ENCODE data around the gene AKAP6.

The AKAP6 gene

GRCh38 chr14:32531942-32532515 lies 202.9 kb downstream of the AKAP6 start:
- DNase-seq, result no peak

GRCh38 chr14:32534145-32534544 lies 205.0 kb downstream of the AKAP6 start:
- DNase-seq, result no peak

GRCh38 chr14:32536175-32536574 lies 207.1 kb downstream of the AKAP6 start:
- DNase-seq, result no peak

GRCh38 chr14:32537166-32537565 lies 208.1 kb downstream of the AKAP6 start:
- no peak for DNase-seq

- DNase-seq, result no peak
These were observed 213.4 kb downstream of the AKAP6 start for GRCh38 chr14:32542507-32542906.

- no peak for DNase-seq
These were observed 216.0 kb downstream of the AKAP6 start for GRCh38 chr14:32545095-32545494.

DNA sequence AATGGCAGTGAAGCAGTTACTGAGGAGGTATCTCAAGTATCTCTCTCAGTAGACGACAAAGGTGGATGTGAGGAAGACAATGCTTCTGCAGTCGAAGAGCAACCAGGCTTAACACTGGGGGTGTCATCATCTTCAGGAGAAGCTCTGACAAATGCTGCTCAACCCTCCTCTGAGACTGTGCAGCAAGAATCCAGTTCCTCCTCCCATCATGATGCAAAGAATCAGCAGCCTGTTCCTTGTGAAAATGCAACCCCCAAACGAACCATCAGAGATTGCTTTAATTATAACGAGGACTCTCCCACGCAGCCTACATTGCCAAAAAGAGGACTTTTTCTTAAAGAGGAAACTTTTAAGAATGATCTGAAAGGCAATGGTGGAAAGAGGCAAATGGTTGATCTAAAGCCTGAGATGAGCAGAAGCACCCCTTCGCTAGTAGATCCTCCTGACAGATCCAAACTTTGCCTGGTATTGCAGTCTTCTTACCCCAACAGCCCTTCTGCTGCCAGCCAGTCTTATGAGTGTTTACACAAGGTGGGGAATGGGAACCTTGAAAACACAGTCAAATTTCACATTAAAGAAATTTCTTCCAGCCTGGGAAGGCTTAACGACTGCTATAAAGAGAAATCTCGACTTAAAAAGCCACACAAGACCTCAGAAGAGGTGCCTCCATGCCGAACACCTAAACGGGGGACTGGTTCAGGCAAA lies 216.6 kb downstream of the AKAP6 start:
- DNase-seq, result peak in 1 of 51 donors; percentile 25

DNA sequence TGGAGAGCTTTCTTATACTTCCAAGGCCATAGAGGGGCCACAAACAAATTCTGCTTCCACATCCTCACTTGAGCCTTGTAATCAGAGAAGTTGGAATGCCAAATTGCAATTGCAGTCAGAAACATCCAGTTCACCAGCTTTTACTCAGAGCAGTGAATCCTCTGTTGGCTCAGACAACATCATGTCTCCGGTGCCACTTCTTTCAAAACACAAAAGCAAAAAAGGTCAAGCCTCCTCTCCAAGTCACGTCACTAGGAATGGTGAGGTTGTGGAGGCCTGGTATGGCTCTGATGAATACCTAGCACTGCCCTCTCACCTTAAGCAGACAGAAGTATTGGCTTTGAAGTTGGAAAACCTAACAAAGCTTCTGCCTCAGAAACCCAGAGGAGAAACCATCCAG lies 217.1 kb downstream of the AKAP6 start:
- DNase-seq, result no peak

- no peak for DNase-seq
These were observed 223.7 kb downstream of the AKAP6 start for GRCh38 chr14:32552766-32553165.

DNA sequence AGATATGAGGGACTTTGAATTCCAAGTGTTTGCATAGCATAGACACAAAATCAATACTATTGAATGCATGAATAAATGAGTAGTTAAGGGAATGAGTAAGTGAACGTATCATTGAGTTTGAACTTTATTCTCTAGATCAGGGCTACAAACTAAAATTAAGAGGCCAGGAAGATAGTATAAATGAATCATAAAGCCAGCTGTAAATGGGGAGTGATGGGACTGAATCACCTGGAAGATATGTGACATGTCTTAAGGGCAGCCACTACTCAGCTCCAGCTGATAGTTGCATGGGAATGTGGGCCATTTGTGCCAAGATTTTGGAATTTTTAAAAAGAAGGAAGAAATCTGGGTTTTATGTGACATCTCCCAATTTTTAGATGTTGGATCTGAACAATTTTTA lies 229.9 kb downstream of the AKAP6 start:
- no peak for DNase-seq

DNA sequence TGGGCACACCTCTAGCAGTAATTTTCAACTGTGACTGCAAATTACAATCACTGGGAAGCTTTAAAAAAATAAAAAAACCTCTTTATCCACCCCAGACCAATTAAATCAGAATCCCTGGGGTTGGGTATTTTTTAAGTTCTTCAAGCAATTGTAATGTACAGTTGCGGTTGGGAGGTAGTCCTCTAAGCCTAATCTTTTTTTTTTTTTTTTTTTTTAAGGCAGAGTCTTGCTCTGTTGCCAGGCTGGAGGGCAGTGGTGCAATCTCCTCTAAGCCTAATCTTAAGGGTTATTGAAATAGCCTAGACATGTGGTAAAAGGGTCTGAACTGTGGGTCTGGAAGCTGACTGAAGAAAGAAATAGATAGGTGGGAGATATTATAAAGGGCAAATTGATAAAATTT lies 230.5 kb downstream of the AKAP6 start:
- DNase-seq, result no peak

DNA sequence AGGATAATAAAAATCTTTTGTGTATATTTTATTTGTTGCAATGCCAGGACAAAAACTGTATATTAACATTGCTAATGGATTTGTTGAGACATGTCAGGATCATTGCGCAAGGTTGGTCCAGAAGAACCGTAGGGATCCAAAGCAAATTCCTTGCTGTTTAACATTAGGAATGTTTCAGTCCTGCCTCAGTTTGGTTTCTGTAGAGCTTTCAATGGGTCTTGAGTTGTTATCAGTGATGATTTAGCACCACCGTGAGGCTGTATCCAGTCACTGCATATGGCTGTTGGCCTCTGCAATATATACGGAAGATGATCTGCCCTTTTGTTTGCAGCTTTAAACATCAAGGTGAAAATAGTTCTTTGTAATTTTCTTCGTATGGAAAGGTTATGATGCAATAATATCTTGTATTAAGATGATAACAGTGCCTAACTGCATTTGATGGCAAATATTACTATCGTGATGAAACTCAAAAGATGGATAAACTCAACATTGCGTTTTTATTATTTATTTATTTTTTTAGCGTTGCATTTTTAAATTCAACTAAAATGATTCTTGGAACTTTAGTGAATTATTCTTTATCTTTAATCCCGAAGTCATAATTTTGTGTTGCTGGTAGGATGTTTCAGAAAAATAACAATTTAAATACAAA lies 231.2 kb downstream of the AKAP6 start:
- peak in 31 of 51 donors; percentile 4 to 79 (median 38) for DNase-seq

DNA sequence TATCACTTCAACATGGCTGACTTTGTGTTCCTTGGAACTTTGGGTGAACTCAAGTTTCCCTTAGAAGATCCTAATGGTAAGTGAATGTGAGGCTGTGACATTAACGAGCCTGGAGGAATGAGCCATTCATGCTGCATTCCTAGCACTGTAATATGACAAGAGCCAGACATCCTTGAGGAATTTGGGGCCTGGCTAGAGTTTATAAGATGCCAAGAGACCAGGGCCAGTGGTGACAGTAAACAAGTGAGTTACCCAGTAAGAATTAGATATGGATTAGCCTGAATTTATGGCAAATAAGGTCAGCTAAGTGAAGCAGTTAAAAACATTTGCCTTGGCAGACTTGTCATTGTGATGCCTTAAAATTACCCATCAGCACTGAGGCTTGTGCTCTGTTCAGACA lies 232.4 kb downstream of the AKAP6 start:
- no peak for DNase-seq

GRCh38 chr14:32564596-32564995 lies 235.5 kb downstream of the AKAP6 start:
- peak in 1 of 51 donors; percentile 33 for DNase-seq

- DNase-seq, result peak in 1 of 51 donors; percentile 2
These were observed 236.2 kb downstream of the AKAP6 start for GRCh38 chr14:32565256-32565655.

- no peak for DNase-seq
These were observed 238.7 kb downstream of the AKAP6 start for GRCh38 chr14:32567543-32568384.

DNA sequence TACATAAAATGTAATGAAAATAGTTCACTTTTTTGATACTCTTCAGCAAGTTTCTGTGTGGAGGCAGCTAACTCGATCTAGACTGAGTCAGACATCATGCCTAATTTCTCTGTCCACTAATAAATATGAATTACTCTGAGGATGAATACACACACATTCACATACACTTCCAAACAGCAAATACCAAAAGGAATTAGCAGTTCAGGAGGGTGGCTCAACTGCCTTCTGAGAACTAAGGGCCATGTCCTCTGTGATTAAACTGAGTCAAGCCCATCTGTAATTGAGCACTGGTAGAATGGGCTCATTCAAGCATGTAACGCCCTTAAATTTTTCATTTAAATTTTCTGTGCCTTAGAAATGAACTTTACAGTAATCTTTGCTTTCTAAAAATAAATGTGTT lies 242.5 kb downstream of the AKAP6 start:
- no peak for DNase-seq

DNA sequence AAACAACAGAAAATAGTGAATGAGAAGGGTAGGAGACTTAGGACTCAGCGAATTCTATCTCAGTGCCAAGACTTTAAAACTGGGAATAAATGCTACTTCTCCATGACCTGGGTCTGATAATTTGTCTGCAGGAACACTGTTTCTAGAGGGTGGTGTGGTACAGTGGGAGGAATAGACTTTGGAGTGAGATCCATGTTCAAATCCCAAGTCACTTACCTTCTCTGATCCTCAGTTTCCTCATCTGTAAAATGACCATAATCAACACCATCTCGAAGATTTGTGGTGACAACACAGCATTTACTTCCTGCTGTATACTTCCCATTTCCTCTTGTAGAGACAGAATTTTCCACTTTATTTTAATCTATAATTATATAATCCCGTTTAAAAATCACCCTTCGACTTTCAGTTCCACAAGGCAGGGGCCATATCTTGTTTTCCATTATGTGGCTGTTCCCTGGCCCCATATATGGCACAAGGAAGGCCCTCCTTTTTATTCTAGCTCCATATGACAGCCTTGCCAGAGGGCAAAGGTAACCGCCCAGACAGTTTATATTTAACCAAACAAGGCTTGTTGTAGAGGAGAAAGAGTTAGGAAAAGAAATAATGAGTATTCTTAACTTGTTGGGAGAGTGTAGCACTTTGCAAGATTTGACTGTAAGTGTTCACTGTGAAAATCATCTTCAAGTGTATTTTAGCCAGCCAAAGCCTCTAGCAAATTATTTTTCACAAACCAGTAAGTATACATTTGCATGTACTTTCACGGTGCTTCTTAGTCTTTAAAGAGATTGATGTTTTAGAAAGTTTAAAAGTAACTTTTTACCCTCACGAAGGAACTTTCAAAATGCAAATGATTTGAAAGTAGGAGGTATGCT lies 243.1 kb downstream of the AKAP6 start:
- DNase-seq, result no peak

GRCh38 chr14:32572867-32573150 lies 243.7 kb downstream of the AKAP6 start:
- DNase-seq, result no peak

DNA sequence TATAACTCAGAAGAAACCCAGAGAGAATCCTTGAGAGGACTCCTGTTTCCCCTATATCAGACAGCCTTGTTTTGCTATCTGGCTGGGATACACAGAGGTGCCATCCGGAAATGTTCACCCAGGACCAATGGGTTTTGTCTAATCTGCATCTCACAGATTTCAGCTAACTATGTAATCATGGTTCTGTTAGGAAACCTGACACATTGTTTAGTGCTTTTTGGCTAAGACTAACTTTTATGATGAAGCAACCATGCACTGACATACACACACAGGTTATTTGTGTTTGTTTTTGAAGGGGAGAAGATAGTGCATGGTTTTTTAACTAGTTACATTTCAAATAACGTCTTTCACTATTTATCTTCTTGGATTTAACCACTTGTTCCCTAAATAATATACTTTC lies 245.2 kb downstream of the AKAP6 start:
- DNase-seq, result no peak

DNA sequence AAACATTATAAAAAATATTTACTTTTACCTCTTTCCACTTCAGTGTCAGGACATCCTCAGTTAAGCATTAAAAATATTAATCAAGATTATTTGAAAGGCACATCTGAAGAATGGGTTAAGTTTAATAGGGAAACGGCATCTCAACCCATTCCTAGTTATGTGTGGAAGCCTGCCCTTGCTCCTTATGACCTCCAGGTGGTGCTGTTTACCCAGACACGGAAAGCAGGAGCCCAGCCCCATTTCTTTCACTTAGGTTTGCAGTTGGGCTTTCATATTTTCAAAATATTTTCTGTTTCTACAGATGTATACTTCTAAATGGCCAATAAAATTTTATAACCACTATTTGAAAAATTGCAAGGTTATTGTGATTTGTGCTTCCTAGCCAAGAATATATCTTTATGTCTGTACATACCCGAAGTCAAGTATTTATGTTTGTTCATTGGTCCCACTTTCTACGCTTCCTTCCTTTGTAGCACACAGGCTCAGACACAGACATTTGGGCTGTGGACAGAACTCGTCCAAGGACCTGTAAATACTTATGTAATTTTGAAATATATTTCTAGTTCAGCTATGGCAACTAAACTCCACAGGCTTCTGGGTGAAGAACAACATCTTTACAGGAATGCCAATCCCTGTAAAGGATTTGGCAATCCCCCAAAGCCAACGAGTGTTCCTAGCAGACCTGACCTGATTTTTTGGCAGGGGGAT lies 247.1 kb downstream of the AKAP6 start:
- peak in 31 of 51 donors; percentile 2 to 85 (median 24) for DNase-seq

Measured in hypothalamus (tissue), 51 donors.